GM19239 (cell line): ENCODE measurements around the gene HSH2D.

Experiments
- DNase-seq: peaks from one replicate; pipeline ENCODE4 v3.0.0; 2011; ENCODE audit warnings: low spot score; ENCODE audit not compliant: insufficient read length
- FAIRE-seq: peaks from 2 replicates; lab custom pipeline; 2011; peaks lifted over from hg19 to GRCh38; lab: Jason Lieb, UNC

Gene HSH2D

GRCh38 chr19:16188521-16188920 lies 45.0 kb downstream of the HSH2D start:
- FAIRE-seq = no peak
- DNase-seq = no peak

- FAIRE-seq (no peak), DNase-seq (no peak)
These were observed 46.7 kb downstream of the HSH2D start for GRCh38 chr19:16190198-16190597.

- FAIRE-seq (no peak), DNase-seq (no peak)
These were observed 47.3 kb downstream of the HSH2D start for GRCh38 chr19:16190736-16191135.

- no peak for FAIRE-seq
- no peak for DNase-seq
These were observed 47.9 kb downstream of the HSH2D start for GRCh38 chr19:16191216-16191908.

- no peak for DNase-seq
- FAIRE-seq = no peak
These were observed 50.0 kb downstream of the HSH2D start for GRCh38 chr19:16193466-16193865.

GRCh38 chr19:16197188-16197621 lies 53.7 kb downstream of the HSH2D start:
- FAIRE-seq (no peak), DNase-seq (no peak)

- FAIRE-seq = peak; percentile 88
- DNase-seq = peak; percentile 98
These were observed 54.3 kb downstream of the HSH2D start, which contains the start of gene AP1M1 for GRCh38 chr19:16197622-16198369. Gene AP1M1 (plus strand): TSS chr19:16197911. CDS start chr19:16198027, 116 bp downstream.

- FAIRE-seq (no peak), DNase-seq (no peak)
These were observed 54.8 kb downstream of the HSH2D start for GRCh38 chr19:16198370-16198651.

GRCh38 chr19:16199275-16199932 lies 55.9 kb downstream of the HSH2D start:
- DNase-seq (no peak), FAIRE-seq (no peak)

- DNase-seq (no peak), FAIRE-seq (no peak)
These were observed 56.8 kb downstream of the HSH2D start for GRCh38 chr19:16200038-16201010.

GRCh38 chr19:16201011-16201391 lies 57.5 kb downstream of the HSH2D start:
- FAIRE-seq (no peak), DNase-seq (no peak)

- FAIRE-seq (peak; percentile 23), DNase-seq (no peak)
These were observed 59.1 kb downstream of the HSH2D start for GRCh38 chr19:16202320-16203255.

GRCh38 chr19:16203256-16204004 lies 59.9 kb downstream of the HSH2D start:
- no peak for DNase-seq
- no peak for FAIRE-seq

- no peak for FAIRE-seq
- no peak for DNase-seq
These were observed 60.5 kb downstream of the HSH2D start for GRCh38 chr19:16204005-16204294.

- FAIRE-seq (no peak), DNase-seq (no peak)
These were observed 61.9 kb downstream of the HSH2D start for GRCh38 chr19:16205205-16206045.

GRCh38 chr19:16206046-16206605 lies 62.6 kb downstream of the HSH2D start:
- no peak for FAIRE-seq
- no peak for DNase-seq

- DNase-seq = no peak
- no peak for FAIRE-seq
These were observed 63.2 kb downstream of the HSH2D start for GRCh38 chr19:16206637-16207036.
